Transverse colon (tissue), 4 donors: ENCODE results near the gene TSC22D4. TPM values are rescaled to one million over a fixed set of nuclear protein-coding genes. Genes with fewer than 3 reads are reported as not detected.

Source experiments
- DNase-seq: peaks from one replicate; pipeline ENCODE4 v3.0.0-alpha.2; 2019
- H3K27ac ChIP-seq, 4 donors: fragments of 200-600 bp; sonication (generic); 2 replicates each; pipeline ENCODE4 v1.5.1; 2016 to 2018; ENCODE audit warnings: inconsistent platforms in 4 of 4
- H3K27me3 ChIP-seq: fragments of 200-600 bp; sonication (generic); 2 replicates; pipeline ENCODE4 v1.5.1; 2017; ENCODE audit warnings: inconsistent platforms
- H3K36me3 ChIP-seq, 4 donors: fragments of 200-600 bp; sonication (generic); 2 replicates each; pipeline ENCODE4 v1.5.1; 2017 to 2019; ENCODE audit warnings: inconsistent platforms in 4 of 4
- H3K4me1 ChIP-seq, 4 donors: fragments of 200-600 bp; sonication (generic); 2 replicates each; pipeline ENCODE4 v1.5.1; 2017 to 2020; ENCODE audit warnings: inconsistent platforms in 4 of 4
- H3K4me3 ChIP-seq, 4 donors: fragments of 200-600 bp; sonication (generic); 1 replicate in 1 of 4; 2 replicates in 3 of 4; pipeline versions ENCODE4 v1.5.1 to v1.6.1; 2017 to 2019; ENCODE audit warnings: inconsistent platforms in 4 of 4
- H3K9me3 ChIP-seq, 2 donors: fragments of 200-600 bp; sonication (generic); 2 replicates each; pipeline ENCODE4 v1.5.1; 2017 to 2019; ENCODE audit warnings: inconsistent platforms in 2 of 2
- CTCF ChIP-seq, 5 experiments: fragments of 200-600 bp in 3 of 5; fragments of 450-650 bp in 2 of 5; sonication (generic) in 3 of 5; IDR thresholded peaks; 1 replicate in 2 of 5; 2 replicates in 3 of 5; pipeline ENCODE4 v1.5.1; 2016 to 2017; ENCODE audit warnings: antibody characterized with exemption in 5 of 5, inconsistent platforms in 3 of 5, mild to moderate bottlenecking in 2 of 5, moderate library complexity in 1 of 5
- EP300 ChIP-seq: sonication (generic); formaldehyde crosslinking; IDR thresholded peaks from one replicate; pipeline ENCODE4 v1.6.1; 2017; ENCODE audit warnings: antibody characterized with exemption, low read depth
- POLR2A ChIP-seq: fragments of 450-650 bp; IDR thresholded peaks from one replicate; pipeline ENCODE4 v1.6.1; 2016; ENCODE audit warnings: antibody characterized with exemption, mild to moderate bottlenecking, moderate library complexity
- POLR2AphosphoS5 ChIP-seq, 3 donors: sonication (generic); formaldehyde crosslinking; IDR thresholded peaks; one replicate each; pipeline ENCODE4 v1.6.1; 2016; ENCODE audit warnings: antibody characterized with exemption in 3 of 3
- WGBS, 2 donors: methylation state at CpG; one replicate each; pipeline ENCODE4 v1.1.5; 2018; ENCODE audit warnings: low coverage in 1 of 2; 5-methylcytosine and 5-hydroxymethylcytosine counted together
- in situ Hi-C, 4 donors: fragments of 200-750 bp; cut with MboI; loops; one replicate each; pipeline versions ENCODE4 v1.15.0 to v1.15.1; 2017; ENCODE audit warnings: low sequenced_read_pairs in 3 of 4, low pct_ligation_motif_present in 1 of 4, low pct_unique_long_range_greater_than_20kb in 1 of 4
- intact Hi-C: fragments of 100-400 bp; cut with DNase I; formaldehyde crosslinking; loops from one replicate; pipeline ENCODE4 v1.15.1; 2023; ENCODE audit warnings: low total_unique reads
- total RNA-seq, 4 donors: library from RNA; depleted of rRNA; stranded (reverse); fragments of >200 nt; gene quantifications; one replicate each; pipeline ENCODE4 v1.1.0, GENCODE V29; 2016

Gene TSC22D4
- total RNA-seq, 4 donors from 2014 or later, result 41.6 to 101 (median 67.6) TPM

- intact Hi-C loops (no loop called here), in situ Hi-C loops (no loop called here)
- TF ChIP-seq EP300, result no peak
- no peak for TF ChIP-seq POLR2AphosphoS5 (IDR thresholded peaks at IDR 0.05)
- TF ChIP-seq POLR2A, result no peak
- TF ChIP-seq CTCF (IDR thresholded peaks at IDR 0.05), result no peak
- H3K4me3 ChIP-seq, result no peak overlapping the region
- peaks cover 0 to 8% (median 0%) of the 10 kb centered on the region in 4 donors for H3K4me1 ChIP-seq
- H3K36me3 ChIP-seq, result no peaks in the 10 kb centered on the region
- H3K9me3 ChIP-seq, result no peaks in the 10 kb centered on the region
- no peak for DNase-seq
- no peak overlapping the region for H3K27ac ChIP-seq
- 91 to 94% methylated on average over 4 to 6 of the region's 6 CpGs for WGBS, 2 donors
- H3K27me3 ChIP-seq, result no peaks in the 10 kb centered on the region
Observed at GRCh38 chr7:100519580-100519979, 40.6 kb upstream of the TSC22D4 start.

- H3K36me3 ChIP-seq, result no peaks in the 10 kb centered on the region
- no peak overlapping the region for H3K27ac ChIP-seq
- TF ChIP-seq POLR2AphosphoS5 (IDR thresholded peaks at IDR 0.05), result no peak
- no peak for TF ChIP-seq EP300
- no peak for TF ChIP-seq POLR2A
- TF ChIP-seq CTCF (IDR thresholded peaks at IDR 0.05), result no peak
- no peak for DNase-seq
- no peaks in the 10 kb centered on the region for H3K9me3 ChIP-seq
- H3K27me3 ChIP-seq, result no peaks in the 10 kb centered on the region
- in situ Hi-C loops, result no loop called here
- intact Hi-C loops, result no loop called here
- no peak overlapping the region for H3K4me3 ChIP-seq
- H3K4me1 ChIP-seq, result peaks cover 0 to 8% (median 0%) of the 10 kb centered on the region in 4 donors
- WGBS, 2 donors, result 88% methylated on average over 2 of the region's 2 CpGs; no CpG with 5 or more reads in 1 of the 2 donors
Observed at GRCh38 chr7:100517305-100517704, 38.3 kb upstream of the TSC22D4 start.

GRCh38 chr7:100516135-100516812 lies 37.3 kb upstream of the TSC22D4 start:
- Histone ChIP-seq H3K36me3 (no peaks in the 10 kb centered on the region), H3K27me3 (no peaks in the 10 kb centered on the region), H3K9me3 (no peaks in the 10 kb centered on the region), H3K4me3 (no peak overlapping the region), H3K4me1 (peaks cover 0 to 8% (median 0%) of the 10 kb centered on the region in 4 donors), H3K27ac (no peak overlapping the region)
- DNase-seq, result peak; percentile 31
- 60 to 100% methylated on average over 1 to 4 of the region's 4 CpGs for WGBS, 2 donors
- in situ Hi-C loops, result no loop called here
- intact Hi-C loops, result no loop called here
- TF ChIP-seq POLR2A (no peak), CTCF (IDR thresholded peaks at IDR 0.05) (no peak), POLR2AphosphoS5 (IDR thresholded peaks at IDR 0.05) (peak in 1 of 3 donors; percentile 31), EP300 (no peak)

GRCh38 chr7:100515072-100515532 lies 36.1 kb upstream of the TSC22D4 start:
- intact Hi-C loops, result no loop called here
- H3K4me3 ChIP-seq, result no peak overlapping the region
- in situ Hi-C loops, result no loop called here
- peak overlapping the region in 1 of 4 donors; percentile 1 for H3K27ac ChIP-seq
- no peak for DNase-seq
- 58 to 60% methylated on average over 1 to 2 of the region's 2 CpGs for WGBS, 2 donors
- H3K4me1 ChIP-seq, result peaks cover 0 to 8% (median 0%) of the 10 kb centered on the region in 4 donors
- no peaks in the 10 kb centered on the region for H3K36me3 ChIP-seq
- no peaks in the 10 kb centered on the region for H3K27me3 ChIP-seq
- TF ChIP-seq EP300 (no peak), POLR2A (no peak), CTCF (IDR thresholded peaks at IDR 0.05) (no peak), POLR2AphosphoS5 (IDR thresholded peaks at IDR 0.05) (no peak)
- H3K9me3 ChIP-seq, result no peaks in the 10 kb centered on the region
